Activated CD4-positive, alpha-beta memory T cell treated with anti-CD3 and anti-CD28 coated beads for 36 hours (primary cell): ENCODE data around the gene ASXL2. TPM values are rescaled to one million over a fixed set of nuclear protein-coding genes. Genes with fewer than 3 reads are reported as not detected.

Experiments
- CTCF ChIA-PET: fragments of 350-600 bp; sonication (Branson Sonifier 250); formaldehyde crosslinking; loops from one replicate; lab custom pipeline; 2021; ENCODE audit warnings: antibody characterized with exemption, inconsistent platforms; lab: Charles Lee
- POLR2A ChIA-PET: fragments of 350-600 bp; sonication (Branson Sonifier 250); formaldehyde crosslinking; loops from one replicate; lab custom pipeline; 2021; ENCODE audit warnings: antibody characterized with exemption; lab: Charles Lee
- DNase-seq: peaks from one replicate; pipeline ENCODE4 v3.0.0-alpha.2; 2020
- H3K27ac Mint-ChIP-seq: one replicate; pipeline ENCODE4 v1.8.0; 2021; ENCODE audit warnings: mixed read lengths
- H3K27me3 Mint-ChIP-seq: one replicate; pipeline ENCODE4 v1.8.0; 2021; ENCODE audit warnings: mixed read lengths
- H3K36me3 Mint-ChIP-seq: one replicate; pipeline ENCODE4 v1.8.0; 2021; ENCODE audit warnings: mixed read lengths
- H3K4me1 Mint-ChIP-seq: one replicate; pipeline ENCODE4 v1.8.0; 2021; ENCODE audit warnings: low read depth, mixed read lengths
- H3K4me3 Mint-ChIP-seq: one replicate; pipeline ENCODE4 v1.8.0; 2021; ENCODE audit warnings: mild to moderate bottlenecking, mixed read lengths
- H3K9me3 Mint-ChIP-seq: one replicate; pipeline ENCODE4 v1.8.0; 2021; ENCODE audit warnings: mixed read lengths
- intact Hi-C: fragments of 100-400 bp; cut with micrococcal nuclease; formaldehyde crosslinking; loops from one replicate; pipeline ENCODE4 v1.15.1; 2023
- total RNA-seq, 2 experiments: library from RNA; stranded (reverse); gene quantifications; one replicate each; pipeline ENCODE4 v1.2.3, GENCODE V29; 2021

ASXL2 gene
- total RNA-seq, 2 experiments from 2014 or later: 37.8 to 38.7 TPM

GRCh38 chr2:25885933-25886332 lies 7.6 kb upstream of the ASXL2 start:
- Mint-ChIP-seq H3K4me1 (peaks cover 2% of the 10 kb centered on the region), H3K36me3 (no peaks in the 10 kb centered on the region), H3K27ac (no peak overlapping the region), H3K9me3 (no peaks in the 10 kb centered on the region), H3K4me3 (no peak overlapping the region), H3K27me3 (peaks cover 1% of the 10 kb centered on the region)
- no peak for DNase-seq
- CTCF ChIA-PET: interaction anchor here (0.8 kb wide), 1 partner anchor 279 kb away, joined by 4 read pairs; no protein-coding TSS in a partner anchor
- intact Hi-C loops: no loop called here
- POLR2A ChIA-PET: no interaction called here

GRCh38 chr2:25881764-25882163 lies 3.5 kb upstream of the ASXL2 start:
- Mint-ChIP-seq H3K36me3 (peaks cover under 1% of the 10 kb centered on the region), H3K27me3 (peaks cover 1% of the 10 kb centered on the region), H3K4me1 (peaks cover 23% of the 10 kb centered on the region), H3K27ac (no peak overlapping the region), H3K4me3 (no peak overlapping the region), H3K9me3 (no peaks in the 10 kb centered on the region)
- no peak for DNase-seq
- intact Hi-C loops: loop anchor here (2.0 kb wide), 1 partner anchor 87 kb away; no protein-coding TSS in a partner anchor
- ChIA-PET CTCF (interaction anchor here (0.6 kb wide), 1 partner anchor 68 kb away, joined by 3 read pairs; no protein-coding TSS in a partner anchor), POLR2A (no interaction called here)

- CTCF ChIA-PET: interaction anchor here (0.8 to 1.8 kb wide), 8 partner anchors 27 to 305 kb away, joined by 3 to 25 read pairs (median 4); partner anchors contain the start of genes DTNB and KIF3C
- peaks cover 2% of the 10 kb centered on the region for H3K36me3 Mint-ChIP-seq
- H3K4me1 Mint-ChIP-seq: peaks cover 37% of the 10 kb centered on the region
- no peaks in the 10 kb centered on the region for H3K27me3 Mint-ChIP-seq
- H3K9me3 Mint-ChIP-seq: no peaks in the 10 kb centered on the region
- H3K4me3 Mint-ChIP-seq: peak overlapping the region; percentile 93
- POLR2A ChIA-PET: interaction anchor here (0.6 to 2.2 kb wide), 9 partner anchors 11 to 517 kb away, joined by 3 to 35 read pairs (median 4); partner anchors contain the start of gene RAB10
- no peak for DNase-seq
- intact Hi-C loops: loop anchor here (2.0 to 10.0 kb wide), 6 partner anchors 54 to 514 kb away; partner anchors contain the start of genes DTNB, HADHA, HADHB and KIF3C
- peak overlapping the region; percentile 94 for H3K27ac Mint-ChIP-seq
Observed at GRCh38 chr2:25879133-25879730, 945 bp upstream of the ASXL2 start.

GRCh38 chr2:25877431-25878360 lies 591 bp downstream of the ASXL2 start:
- peak; percentile 63 for DNase-seq
- peak overlapping the region; percentile 94 for H3K27ac Mint-ChIP-seq
- peak overlapping the region; percentile 93 for H3K4me3 Mint-ChIP-seq
- ChIA-PET POLR2A (interaction anchor here (0.6 to 1.6 kb wide), 6 partner anchors 11 to 516 kb away, joined by 3 to 35 read pairs (median 4); partner anchors contain the start of gene RAB10), CTCF (interaction anchor here (0.9 to 1.8 kb wide), 5 partner anchors 23 to 271 kb away, joined by 3 to 25 read pairs (median 4); partner anchors contain the start of gene KIF3C)
- H3K9me3 Mint-ChIP-seq: no peaks in the 10 kb centered on the region
- no peaks in the 10 kb centered on the region for H3K27me3 Mint-ChIP-seq
- intact Hi-C loops: loop anchor here (1.0 to 10.0 kb wide), 9 partner anchors 25 to 513 kb away; partner anchors contain the start of genes DTNB, HADHA, HADHB and KIF3C
- peaks cover 5% of the 10 kb centered on the region for H3K36me3 Mint-ChIP-seq
- peaks cover 42% of the 10 kb centered on the region for H3K4me1 Mint-ChIP-seq

GRCh38 chr2:25872134-25872533 lies 6.2 kb downstream of the ASXL2 start:
- intact Hi-C loops: loop anchor here (10.0 kb wide), 2 partner anchors 113 to 507 kb away; partner anchors contain the start of gene KIF3C
- peaks cover 5% of the 10 kb centered on the region for H3K36me3 Mint-ChIP-seq
- ChIA-PET POLR2A (interaction anchor here (0.6 kb wide), 1 partner anchor 41 kb away, joined by 4 read pairs; no protein-coding TSS in a partner anchor), CTCF (interaction anchor here (1.0 kb wide), 1 partner anchor 18 kb away, joined by 4 read pairs; no protein-coding TSS in a partner anchor)
- H3K4me1 Mint-ChIP-seq: peaks cover 26% of the 10 kb centered on the region
- no peak overlapping the region for H3K27ac Mint-ChIP-seq
- no peaks in the 10 kb centered on the region for H3K27me3 Mint-ChIP-seq
- no peaks in the 10 kb centered on the region for H3K9me3 Mint-ChIP-seq
- no peak for DNase-seq
- H3K4me3 Mint-ChIP-seq: no peak overlapping the region

GRCh38 chr2:25867396-25868003 lies 10.8 kb downstream of the ASXL2 start:
- intact Hi-C loops: no loop called here
- peaks cover 4% of the 10 kb centered on the region for H3K36me3 Mint-ChIP-seq
- no peak for DNase-seq
- H3K4me3 Mint-ChIP-seq: no peak overlapping the region
- no peaks in the 10 kb centered on the region for H3K27me3 Mint-ChIP-seq
- ChIA-PET POLR2A (interaction anchor here (1.2 to 2.7 kb wide), 2 partner anchors 11 kb away, joined by 3 to 6 read pairs; partner anchors contain the start of gene ASXL2), CTCF (interaction anchor here (1.0 kb wide), 2 partner anchors 14 to 15 kb away, joined by 3 read pairs; no protein-coding TSS in a partner anchor)
- H3K4me1 Mint-ChIP-seq: peaks cover 10% of the 10 kb centered on the region
- H3K9me3 Mint-ChIP-seq: no peaks in the 10 kb centered on the region
- H3K27ac Mint-ChIP-seq: no peak overlapping the region

- no peak for DNase-seq
- H3K27me3 Mint-ChIP-seq: no peaks in the 10 kb centered on the region
- intact Hi-C loops: loop anchor here (10.0 kb wide), 2 partner anchors 98 to 252 kb away; no protein-coding TSS in a partner anchor
- no peak overlapping the region for H3K27ac Mint-ChIP-seq
- peaks cover 50% of the 10 kb centered on the region for H3K4me1 Mint-ChIP-seq
- peaks cover 1% of the 10 kb centered on the region for H3K36me3 Mint-ChIP-seq
- ChIA-PET POLR2A (no interaction called here), CTCF (interaction anchor here (1.4 kb wide), 1 partner anchor 95 kb away, joined by 7 read pairs; no protein-coding TSS in a partner anchor)
- no peak overlapping the region for H3K4me3 Mint-ChIP-seq
- no peaks in the 10 kb centered on the region for H3K9me3 Mint-ChIP-seq
Observed at GRCh38 chr2:25856377-25856776, 21.9 kb downstream of the ASXL2 start.

GRCh38 chr2:25855065-25855464 lies 23.2 kb downstream of the ASXL2 start:
- ChIA-PET POLR2A (interaction anchor here (5.4 kb wide), 1 partner anchor 24 kb away, joined by 35 read pairs; the partner anchor contains the start of gene ASXL2), CTCF (interaction anchor here (1.2 to 1.8 kb wide), 3 partner anchors 24 to 95 kb away, joined by 4 to 8 read pairs (median 4); no protein-coding TSS in a partner anchor)
- Mint-ChIP-seq H3K9me3 (no peaks in the 10 kb centered on the region), H3K27ac (no peak overlapping the region), H3K27me3 (no peaks in the 10 kb centered on the region), H3K4me3 (no peak overlapping the region), H3K36me3 (peaks cover 1% of the 10 kb centered on the region), H3K4me1 (peaks cover 56% of the 10 kb centered on the region)
- intact Hi-C loops: loop anchor here (10.0 kb wide), 2 partner anchors 100 to 250 kb away; no protein-coding TSS in a partner anchor
- no peak for DNase-seq

- DNase-seq: no peak
- no peaks in the 10 kb centered on the region for H3K9me3 Mint-ChIP-seq
- H3K4me1 Mint-ChIP-seq: peaks cover 55% of the 10 kb centered on the region
- H3K27me3 Mint-ChIP-seq: no peaks in the 10 kb centered on the region
- H3K4me3 Mint-ChIP-seq: no peak overlapping the region
- no peak overlapping the region for H3K27ac Mint-ChIP-seq
- intact Hi-C loops: loop anchor here (10.0 kb wide), 2 partner anchors 100 to 250 kb away; no protein-coding TSS in a partner anchor
- POLR2A ChIA-PET: interaction anchor here (5.4 kb wide), 1 partner anchor 24 kb away, joined by 35 read pairs; the partner anchor contains the start of gene ASXL2
- H3K36me3 Mint-ChIP-seq: peaks cover 1% of the 10 kb centered on the region
- CTCF ChIA-PET: interaction anchor here (0.9 to 4.0 kb wide), 8 partner anchors 18 to 248 kb away, joined by 3 to 30 read pairs (median 4); partner anchors contain the start of gene ASXL2
Observed at GRCh38 chr2:25854613-25855012, 23.7 kb downstream of the ASXL2 start.

GRCh38 chr2:25853038-25853638 lies 25.1 kb downstream of the ASXL2 start:
- ChIA-PET CTCF (interaction anchor here (0.8 to 4.0 kb wide), 15 partner anchors 9 to 724 kb away, joined by 3 to 30 read pairs (median 4); partner anchors contain the start of gene ASXL2), POLR2A (interaction anchor here (1.3 to 5.4 kb wide), 3 partner anchors 26 to 58 kb away, joined by 3 to 35 read pairs (median 9); partner anchors contain the start of gene ASXL2)
- intact Hi-C loops: loop anchor here (2.0 to 10.0 kb wide), 3 partner anchors 58 to 248 kb away; no protein-coding TSS in a partner anchor
- Mint-ChIP-seq H3K9me3 (no peaks in the 10 kb centered on the region), H3K36me3 (peaks cover 1% of the 10 kb centered on the region), H3K4me3 (no peak overlapping the region), H3K4me1 (peaks cover 51% of the 10 kb centered on the region), H3K27ac (peak overlapping the region; percentile 6), H3K27me3 (no peaks in the 10 kb centered on the region)
- no peak for DNase-seq
